Activated CD8-positive, alpha-beta memory T cell treated with anti-CD3 and anti-CD28 coated beads for 1 hour (primary cell): ENCODE measurements around the gene CCDC3.
"Not testable (repeated sequence)": the region's sequence is repeated elsewhere in the genome, so short reads cannot be mapped to it uniquely, and the experiment has no call there.

Source experiments
- DNase-seq, 2 donors: peaks; one replicate each; pipeline ENCODE4 v3.0.0-alpha.2; 2020; ENCODE audit warnings: low read depth in 1 of 2; ENCODE audit errors: extremely low read depth in 1 of 2

The CCDC3 gene

GRCh38 chr10:13001887-13002212 lies 337 bp upstream of the CCDC3 start:
- no peak for DNase-seq

GRCh38 chr10:13000431-13000830 lies 1.1 kb downstream of the CCDC3 start:
- DNase-seq = no peak

- DNase-seq = no peak
These were observed 1.7 kb downstream of the CCDC3 start for GRCh38 chr10:12999849-13000248.

GRCh38 chr10:12995425-12995861 lies 6.1 kb downstream of the CCDC3 start:
- DNase-seq = no peak

- no peak for DNase-seq
These were observed 7.9 kb downstream of the CCDC3 start for GRCh38 chr10:12993595-12993994.

- no peak for DNase-seq
These were observed 16.2 kb downstream of the CCDC3 start for GRCh38 chr10:12985347-12985746.

GRCh38 chr10:12984165-12984747 lies 17.3 kb downstream of the CCDC3 start:
- no peak for DNase-seq

GRCh38 chr10:12983568-12983967 lies 17.9 kb downstream of the CCDC3 start:
- DNase-seq = not testable (repeated sequence)

- DNase-seq = no peak
These were observed 19.9 kb downstream of the CCDC3 start for GRCh38 chr10:12981570-12981969.

- no peak for DNase-seq
These were observed 20.7 kb downstream of the CCDC3 start for GRCh38 chr10:12980713-12981306.

- no peak for DNase-seq
These were observed 21.3 kb downstream of the CCDC3 start for GRCh38 chr10:12980102-12980661.

GRCh38 chr10:12978891-12979290 lies 22.6 kb downstream of the CCDC3 start:
- no peak for DNase-seq

- no peak for DNase-seq
These were observed 25.6 kb downstream of the CCDC3 start for GRCh38 chr10:12975906-12976305.

- DNase-seq = no peak
These were observed 26.2 kb downstream of the CCDC3 start for GRCh38 chr10:12975266-12975665.

GRCh38 chr10:12974491-12975199 lies 26.9 kb downstream of the CCDC3 start:
- no peak for DNase-seq

- no peak for DNase-seq
These were observed 27.4 kb downstream of the CCDC3 start for GRCh38 chr10:12974078-12974477.

GRCh38 chr10:12973149-12973718 lies 28.3 kb downstream of the CCDC3 start:
- no peak for DNase-seq

GRCh38 chr10:12972146-12972545 lies 29.4 kb downstream of the CCDC3 start:
- no peak for DNase-seq

GRCh38 chr10:12971001-12971788 lies 30.3 kb downstream of the CCDC3 start:
- DNase-seq = no peak

- DNase-seq = no peak
These were observed 31.6 kb downstream of the CCDC3 start for GRCh38 chr10:12969951-12970350.

GRCh38 chr10:12966067-12966466 lies 35.4 kb downstream of the CCDC3 start:
- DNase-seq = no peak
